Muscle layer of duodenum (tissue), 2 donors: ENCODE measurements around the gene ZNF511.
A peak's percentile ranks its signal among the peaks of the same experiment; 100 is the strongest.

Source experiments
- H3K27ac ChIP-seq: one replicate; pipeline ENCODE4 v1.7.0; 2013; ENCODE audit warnings: mild to moderate bottlenecking, low read length
- H3K27me3 ChIP-seq: one replicate; pipeline ENCODE4 v1.7.0; 2013; ENCODE audit warnings: low read depth, mild to moderate bottlenecking, control low read depth, low read length
- H3K36me3 ChIP-seq, 2 donors: one replicate each; pipeline ENCODE4 v1.7.0; 2013; ENCODE audit warnings: low read length in 2 of 2, control low read depth in 1 of 2, mild to moderate bottlenecking in 1 of 2; ENCODE audit not compliant: insufficient read depth in 2 of 2, control insufficient read depth in 1 of 2
- H3K4me1 ChIP-seq, 2 donors: one replicate each; pipeline ENCODE4 v1.7.0; 2013; ENCODE audit warnings: low read length in 2 of 2, mild to moderate bottlenecking in 2 of 2, control low read depth in 1 of 2, moderate library complexity in 1 of 2; ENCODE audit not compliant: insufficient read depth in 2 of 2, control insufficient read depth in 1 of 2
- H3K4me3 ChIP-seq, 2 donors: one replicate each; pipeline ENCODE4 v1.7.0; 2013; ENCODE audit warnings: low read length in 2 of 2, low read depth in 1 of 2, mild to moderate bottlenecking in 1 of 2
- H3K9me3 ChIP-seq, 2 donors: one replicate each; pipeline ENCODE4 v1.7.0; 2013; ENCODE audit warnings: low read length in 2 of 2, control low read depth in 1 of 2, mild to moderate bottlenecking in 1 of 2; ENCODE audit not compliant: control insufficient read depth in 1 of 2
- donor health status: healthy.

The ZNF511 gene

DNA sequence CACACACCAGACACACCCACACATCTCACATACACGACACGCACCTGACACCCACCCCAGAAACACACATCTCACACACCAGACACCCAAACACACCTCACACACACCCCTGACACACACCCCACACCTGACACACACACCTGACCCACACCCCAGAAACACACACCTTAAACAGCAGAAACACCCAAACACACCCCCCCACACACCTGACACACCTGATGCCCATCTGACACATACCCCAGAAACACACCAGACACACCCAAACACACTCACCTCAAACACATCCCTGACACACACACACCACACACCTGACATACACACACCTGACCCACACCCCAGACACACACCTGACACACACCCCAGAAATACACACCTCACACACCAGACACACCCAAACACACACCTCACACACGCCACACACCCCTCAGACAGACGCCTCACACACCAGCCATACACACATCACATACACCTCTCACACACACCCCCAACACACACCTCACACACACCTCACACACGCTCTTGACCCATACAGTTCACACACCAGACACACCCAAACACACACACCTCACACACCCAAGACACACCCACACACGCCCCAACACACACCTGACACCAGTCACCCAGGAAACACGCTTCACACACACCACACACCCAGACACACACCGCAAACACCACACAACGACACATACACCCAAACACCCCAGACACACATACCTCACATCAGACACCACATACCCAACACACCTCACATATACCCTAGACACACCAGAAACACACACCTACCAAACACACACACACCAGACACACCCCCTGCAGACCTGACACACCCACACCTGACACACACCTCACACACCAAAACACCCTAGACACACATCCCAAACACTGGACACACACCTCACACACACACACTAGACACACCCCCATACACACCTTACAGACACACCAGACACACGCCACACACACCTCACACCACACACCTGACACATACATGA, 29.7 kb downstream of the ZNF511 start:
- Histone ChIP-seq H3K9me3 (no peaks in the 10 kb centered on the region), H3K36me3 (no peaks in the 10 kb centered on the region), H3K27ac (no peak overlapping the region), H3K4me3 (no peak overlapping the region), H3K4me1 (peaks cover 0 to 25% of the 10 kb centered on the region in 2 donors), H3K27me3 (peaks cover 22% of the 10 kb centered on the region)

DNA sequence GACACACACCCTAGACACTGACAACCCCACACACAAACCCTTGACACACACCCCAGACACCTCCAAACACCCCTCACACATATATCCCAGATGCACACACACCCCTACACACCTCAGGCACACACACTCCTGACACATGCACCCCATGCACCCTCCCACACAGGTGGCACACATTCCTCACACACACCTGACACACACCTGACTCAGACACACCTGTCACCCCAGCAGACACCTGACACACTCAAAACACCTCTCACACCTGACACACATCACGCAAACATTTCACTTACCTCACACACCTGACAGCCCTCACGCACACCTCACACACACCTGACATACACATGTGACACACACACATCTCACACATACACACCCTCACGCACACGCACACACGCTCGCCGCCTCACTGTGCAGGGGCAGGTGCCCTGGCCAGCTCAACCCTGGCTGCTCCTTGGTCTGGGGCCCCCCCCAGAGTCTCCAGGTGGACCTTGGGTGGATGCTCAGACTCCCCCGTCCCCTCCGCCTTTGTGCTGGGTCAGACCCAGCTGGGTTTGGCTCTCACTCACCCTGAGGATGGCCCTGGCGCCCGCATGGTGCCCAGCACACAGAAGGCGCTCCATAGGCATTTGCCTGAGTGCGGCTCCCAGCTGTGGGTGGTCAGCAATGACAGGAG, 31.1 kb downstream of the ZNF511 start:
- peaks cover 22% of the 10 kb centered on the region for H3K27me3 ChIP-seq
- H3K4me1 ChIP-seq: peaks cover 0 to 21% of the 10 kb centered on the region in 2 donors
- H3K4me3 ChIP-seq: no peak overlapping the region
- no peak overlapping the region for H3K27ac ChIP-seq
- no peaks in the 10 kb centered on the region for H3K9me3 ChIP-seq
- H3K36me3 ChIP-seq: no peaks in the 10 kb centered on the region

DNA sequence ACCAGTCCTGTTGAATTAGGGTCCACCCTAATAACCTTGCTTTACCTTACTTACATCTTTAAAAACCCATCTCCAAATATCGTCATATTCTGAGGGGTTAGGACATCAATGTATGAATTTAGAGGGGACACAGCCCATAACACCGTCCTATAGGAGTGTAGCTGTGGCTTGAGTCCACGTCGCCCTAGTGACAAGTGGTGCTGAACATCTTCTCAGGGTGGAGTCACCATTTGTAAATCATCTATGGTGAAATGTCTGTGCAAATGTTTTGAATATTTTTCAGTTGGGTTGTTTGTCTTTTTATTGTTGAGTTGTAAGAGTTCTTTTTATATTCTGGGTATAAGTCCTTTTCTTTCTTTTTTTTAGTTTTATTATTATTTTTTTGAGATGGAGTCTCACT, 33.3 kb downstream of the ZNF511 start:
- peaks cover 21% of the 10 kb centered on the region for H3K27me3 ChIP-seq
- H3K36me3 ChIP-seq: no peaks in the 10 kb centered on the region
- no peak overlapping the region for H3K27ac ChIP-seq
- no peak overlapping the region for H3K4me3 ChIP-seq
- H3K4me1 ChIP-seq: peaks cover 0 to under 1% of the 10 kb centered on the region in 2 donors
- no peaks in the 10 kb centered on the region for H3K9me3 ChIP-seq

DNA sequence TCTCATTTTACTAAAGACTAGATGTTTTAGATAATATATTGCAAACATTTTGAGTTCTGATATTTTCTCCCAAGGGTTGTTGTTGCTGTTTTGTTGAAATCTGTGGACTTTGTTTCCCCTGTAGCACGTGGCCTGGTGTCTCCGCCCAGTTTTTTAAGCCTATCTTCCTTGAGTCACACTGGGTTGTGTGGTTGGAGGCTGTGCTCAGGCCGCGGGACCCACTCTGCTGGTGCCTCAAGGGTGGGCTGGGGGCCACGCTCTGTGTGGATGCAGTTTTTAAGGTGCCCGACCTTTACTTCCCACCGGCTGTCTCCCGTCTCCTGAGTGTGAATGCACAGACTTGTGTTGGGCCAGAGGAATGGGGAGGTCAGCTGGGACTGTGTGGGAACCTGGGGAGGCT, 34.2 kb downstream of the ZNF511 start:
- H3K27ac ChIP-seq: no peak overlapping the region
- peaks cover 0 to 5% of the 10 kb centered on the region in 2 donors for H3K4me1 ChIP-seq
- no peaks in the 10 kb centered on the region for H3K36me3 ChIP-seq
- no peak overlapping the region for H3K4me3 ChIP-seq
- peaks cover 12% of the 10 kb centered on the region for H3K27me3 ChIP-seq
- H3K9me3 ChIP-seq: no peaks in the 10 kb centered on the region

DNA sequence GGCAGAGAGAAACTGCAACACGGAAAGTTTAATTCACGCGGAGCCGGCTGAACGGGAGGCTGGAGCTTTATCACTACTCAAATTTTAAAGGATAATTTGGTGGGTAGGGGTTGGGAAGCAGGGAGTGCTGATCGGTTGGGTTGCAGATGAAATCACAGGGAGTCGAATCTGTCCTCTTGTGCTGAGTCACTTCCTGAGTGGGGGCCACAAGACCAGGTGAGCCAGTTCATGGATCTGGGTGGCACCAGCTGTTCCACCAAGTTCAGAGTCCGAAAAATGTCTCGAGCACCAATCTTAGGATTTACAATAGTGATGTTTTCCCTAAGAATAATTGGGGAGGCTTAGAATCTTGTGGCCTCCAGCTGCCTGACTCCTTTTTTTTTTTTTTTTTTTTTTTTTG, 34.8 kb downstream of the ZNF511 start:
- Histone ChIP-seq H3K27me3 (peaks cover 6% of the 10 kb centered on the region), H3K27ac (no peak overlapping the region), H3K9me3 (no peaks in the 10 kb centered on the region), H3K4me1 (peaks cover 0 to 5% of the 10 kb centered on the region in 2 donors), H3K36me3 (no peaks in the 10 kb centered on the region), H3K4me3 (no peak overlapping the region)

DNA sequence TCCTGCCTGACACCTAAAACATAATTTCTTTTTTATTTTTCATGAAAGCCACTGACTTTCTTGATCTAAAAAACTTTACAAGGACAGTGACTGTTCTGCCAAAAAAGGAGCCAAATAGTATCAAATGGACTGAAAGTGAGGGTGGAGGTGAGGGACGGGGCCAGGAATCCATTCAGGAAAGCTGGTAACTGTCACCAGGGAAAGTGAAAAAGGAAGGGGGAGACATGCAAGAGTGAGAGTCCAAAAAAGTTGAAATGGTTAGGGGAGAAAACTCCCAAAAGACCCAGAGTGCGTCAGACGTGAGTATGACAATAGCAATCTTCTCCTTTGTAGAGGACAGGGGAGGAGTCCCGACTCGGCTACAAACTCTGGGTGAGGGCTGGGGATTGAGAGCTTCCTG, 35.5 kb downstream of the ZNF511 start:
- peaks cover 0 to 5% of the 10 kb centered on the region in 2 donors for H3K4me1 ChIP-seq
- H3K36me3 ChIP-seq: no peaks in the 10 kb centered on the region
- no peak overlapping the region for H3K27ac ChIP-seq
- no peaks in the 10 kb centered on the region for H3K9me3 ChIP-seq
- H3K4me3 ChIP-seq: no peak overlapping the region
- no peaks in the 10 kb centered on the region for H3K27me3 ChIP-seq

DNA sequence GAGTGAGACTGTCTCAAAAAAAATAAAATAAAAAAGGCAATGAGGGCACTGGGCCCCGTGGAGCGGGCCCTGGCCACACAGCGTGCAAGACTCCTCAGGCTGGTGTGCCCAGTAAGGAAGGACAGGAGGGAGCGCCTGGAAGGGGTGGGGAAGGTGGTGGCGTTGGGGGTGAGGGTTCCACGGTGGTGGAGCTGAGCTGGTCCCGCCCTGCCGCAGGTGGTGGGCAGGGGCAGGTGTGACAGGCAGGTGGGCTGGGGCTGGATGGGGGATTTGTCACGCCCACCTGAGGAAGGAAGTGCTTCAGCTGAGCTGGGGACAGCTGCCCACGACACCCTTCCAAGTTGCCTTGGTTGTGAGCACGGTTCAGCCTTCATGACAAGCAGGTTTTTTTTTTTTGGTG, 37.7 kb downstream of the ZNF511 start:
- Histone ChIP-seq H3K4me1 (peaks cover 0 to 5% of the 10 kb centered on the region in 2 donors), H3K36me3 (no peaks in the 10 kb centered on the region), H3K27me3 (no peaks in the 10 kb centered on the region), H3K4me3 (no peak overlapping the region), H3K27ac (no peak overlapping the region), H3K9me3 (no peaks in the 10 kb centered on the region)

DNA sequence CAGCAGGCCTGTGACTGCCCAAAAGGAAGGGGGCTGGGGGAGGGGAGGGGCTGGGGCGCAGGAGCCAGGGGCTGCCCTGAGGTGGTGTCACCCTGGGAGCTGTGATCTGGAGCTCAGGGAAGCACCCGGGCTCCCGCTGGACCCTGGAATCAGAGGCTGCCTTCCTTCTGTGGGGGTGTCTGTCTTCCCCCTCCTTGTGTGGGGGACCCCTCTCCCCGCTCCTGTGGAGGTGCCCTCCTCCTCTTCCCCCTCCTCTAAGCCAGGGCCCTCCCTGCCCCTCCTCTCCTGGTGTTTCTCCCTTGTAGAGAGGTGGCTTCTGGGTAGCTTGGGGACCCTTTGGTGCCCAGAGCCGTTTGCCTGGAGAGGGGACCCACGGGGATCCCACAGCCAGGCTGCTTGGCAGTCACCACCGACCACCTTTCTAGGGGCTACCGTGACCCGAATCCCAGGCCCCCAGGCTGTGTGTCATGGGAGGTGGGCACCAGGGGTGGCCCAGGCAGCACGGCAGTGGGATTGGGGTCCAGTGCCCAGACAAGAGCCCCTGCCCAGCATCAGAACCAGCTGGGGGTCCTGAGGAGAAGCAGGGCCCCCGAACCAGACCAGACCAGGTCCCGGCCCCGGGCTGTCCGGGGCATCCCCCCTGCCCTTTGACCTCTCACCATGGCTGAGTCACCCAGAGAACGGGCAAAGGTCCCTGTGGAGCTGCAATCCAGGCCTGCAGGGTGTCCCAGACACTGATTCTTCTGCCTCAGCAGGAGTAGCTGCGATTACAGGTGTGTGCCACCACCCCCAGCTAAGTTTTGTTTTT, 39.2 kb downstream of the ZNF511 start:
- Histone ChIP-seq H3K27me3 (no peaks in the 10 kb centered on the region), H3K9me3 (no peaks in the 10 kb centered on the region), H3K4me3 (peak overlapping the region in 1 of 2 donors; percentile 16), H3K4me1 (peaks cover 0 to 5% of the 10 kb centered on the region in 2 donors), H3K27ac (no peak overlapping the region), H3K36me3 (no peaks in the 10 kb centered on the region)

DNA sequence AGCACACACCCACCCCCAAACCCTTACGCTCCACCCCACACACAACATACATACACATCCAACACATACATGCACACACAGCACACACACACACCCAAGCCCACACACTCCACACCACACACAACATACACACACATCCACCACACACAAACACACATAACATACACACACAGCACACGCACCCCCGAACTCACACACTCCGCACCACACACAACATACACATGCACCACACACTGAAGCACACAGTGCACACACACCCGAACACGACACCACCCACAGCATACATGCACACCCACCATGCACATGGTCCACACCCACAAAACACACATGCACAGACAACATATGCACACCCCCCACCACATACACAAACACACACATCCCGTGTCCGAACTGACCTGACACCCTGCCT, 40.5 kb downstream of the ZNF511 start:
- Histone ChIP-seq H3K36me3 (no peaks in the 10 kb centered on the region), H3K4me1 (peaks cover 0 to 5% of the 10 kb centered on the region in 2 donors), H3K4me3 (no peak overlapping the region), H3K27me3 (no peaks in the 10 kb centered on the region), H3K9me3 (no peaks in the 10 kb centered on the region), H3K27ac (no peak overlapping the region)

DNA sequence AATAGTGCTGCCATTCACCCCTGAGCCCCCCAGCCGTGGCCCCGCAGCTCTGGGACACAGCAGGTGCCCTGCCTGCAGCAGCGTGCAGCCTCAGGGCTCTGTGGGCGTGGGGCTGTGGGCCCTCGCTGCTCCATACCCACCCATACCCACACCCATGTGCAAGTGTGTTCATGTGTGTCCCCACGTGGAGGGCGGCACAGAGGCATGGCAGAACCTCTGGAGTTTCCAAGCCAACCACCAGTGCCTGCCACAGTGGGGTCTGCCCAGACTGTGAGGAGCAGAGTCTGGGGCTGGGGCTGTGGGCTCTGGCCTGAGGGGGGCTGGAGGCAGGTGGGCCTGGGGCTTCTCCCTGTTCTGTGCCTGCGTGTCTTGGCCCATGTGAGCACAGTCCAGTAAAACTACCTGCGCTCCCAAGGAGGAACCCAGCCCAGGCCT, 40.9 kb downstream of the ZNF511 start:
- Histone ChIP-seq H3K27ac (no peak overlapping the region), H3K4me3 (no peak overlapping the region), H3K4me1 (peaks cover 0 to 5% of the 10 kb centered on the region in 2 donors), H3K9me3 (no peaks in the 10 kb centered on the region), H3K27me3 (no peaks in the 10 kb centered on the region), H3K36me3 (no peaks in the 10 kb centered on the region)
